Nephron (organoid): Measurements from ENCODE around the gene MYO16.

Source experiments
- H3K27ac Mint-ChIP-seq, 3 experiments: 2 replicates each; pipeline ENCODE4 v1.8.0; 2020; ENCODE audit warnings: mixed read lengths in 3 of 3, mild to moderate bottlenecking in 2 of 3, moderate library complexity in 1 of 3
- H3K27me3 Mint-ChIP-seq: 2 replicates; pipeline ENCODE4 v1.8.0; 2021; ENCODE audit warnings: low read depth, mild to moderate bottlenecking, moderate library complexity, mixed read lengths
- H3K36me3 Mint-ChIP-seq: 2 replicates; pipeline ENCODE4 v1.8.0; 2020; ENCODE audit warnings: low read depth, mixed read lengths
- H3K4me1 Mint-ChIP-seq: 2 replicates; pipeline ENCODE4 v1.8.0; 2020; ENCODE audit warnings: mixed read lengths
- H3K4me3 Mint-ChIP-seq, 3 experiments: 2 replicates each; pipeline ENCODE4 v1.8.0; 2020; ENCODE audit warnings: mild to moderate bottlenecking in 3 of 3, mixed read lengths in 3 of 3, moderate library complexity in 2 of 3
- H3K9me3 Mint-ChIP-seq: 2 replicates; pipeline ENCODE4 v1.8.0; 2020; ENCODE audit warnings: mixed read lengths
- CTCF ChIP-seq, 3 experiments: fragments of 200-600 bp; sonication (generic); IDR thresholded peaks; one replicate each; pipeline ENCODE4 v1.5.0; 2021; ENCODE audit warnings: antibody characterized with exemption in 3 of 3; ENCODE audit not compliant: unreplicated experiment in 3 of 3

The MYO16 gene

GRCh38 chr13:109208522-109208921 is 579.1 kb downstream of the MYO16 start:
- Mint-ChIP-seq H3K27me3 (no peaks in the 10 kb centered on the region), H3K4me3 (no peak overlapping the region), H3K4me1 (peaks cover 10% of the 10 kb centered on the region), H3K27ac (no peak overlapping the region), H3K36me3 (no peaks in the 10 kb centered on the region), H3K9me3 (no peaks in the 10 kb centered on the region)
- TF ChIP-seq CTCF (IDR thresholded peaks at IDR 0.05; ENCODE audit: unreplicated experiment in 3 of 3): no peak

GRCh38 chr13:109209526-109209925 is 580.1 kb downstream of the MYO16 start:
- H3K27ac Mint-ChIP-seq: peak overlapping the region in 1 of 3 experiments; percentile 8
- H3K27me3 Mint-ChIP-seq: no peaks in the 10 kb centered on the region
- H3K4me1 Mint-ChIP-seq: peaks cover 10% of the 10 kb centered on the region
- no peak overlapping the region for H3K4me3 Mint-ChIP-seq
- TF ChIP-seq CTCF (IDR thresholded peaks at IDR 0.05; ENCODE audit: unreplicated experiment in 3 of 3): no peak
- H3K9me3 Mint-ChIP-seq: no peaks in the 10 kb centered on the region
- no peaks in the 10 kb centered on the region for H3K36me3 Mint-ChIP-seq

GRCh38 chr13:109211616-109212015 is 582.2 kb downstream of the MYO16 start:
- Mint-ChIP-seq H3K27ac (no peak overlapping the region), H3K4me3 (no peak overlapping the region), H3K27me3 (no peaks in the 10 kb centered on the region), H3K4me1 (peaks cover 10% of the 10 kb centered on the region), H3K36me3 (no peaks in the 10 kb centered on the region), H3K9me3 (no peaks in the 10 kb centered on the region)
- TF ChIP-seq CTCF (IDR thresholded peaks at IDR 0.05; ENCODE audit: unreplicated experiment in 3 of 3): no peak

GRCh38 chr13:109212650-109213049 is 583.2 kb downstream of the MYO16 start:
- Mint-ChIP-seq H3K36me3 (no peaks in the 10 kb centered on the region), H3K4me3 (no peak overlapping the region), H3K27ac (peak overlapping the region in 1 of 3 experiments; percentile 63), H3K4me1 (peaks cover 10% of the 10 kb centered on the region), H3K27me3 (no peaks in the 10 kb centered on the region), H3K9me3 (no peaks in the 10 kb centered on the region)
- no peak for TF ChIP-seq CTCF (IDR thresholded peaks at IDR 0.05; ENCODE audit: unreplicated experiment in 3 of 3)

- no peaks in the 10 kb centered on the region for H3K9me3 Mint-ChIP-seq
- H3K27me3 Mint-ChIP-seq: no peaks in the 10 kb centered on the region
- no peak overlapping the region for H3K4me3 Mint-ChIP-seq
- peaks cover 10% of the 10 kb centered on the region for H3K4me1 Mint-ChIP-seq
- no peaks in the 10 kb centered on the region for H3K36me3 Mint-ChIP-seq
- no peak for TF ChIP-seq CTCF (IDR thresholded peaks at IDR 0.05; ENCODE audit: unreplicated experiment in 3 of 3)
- H3K27ac Mint-ChIP-seq: no peak overlapping the region
These were observed 584.3 kb downstream of the MYO16 start for GRCh38 chr13:109213714-109214113.

GRCh38 chr13:109214393-109214792 is 585.0 kb downstream of the MYO16 start:
- Mint-ChIP-seq H3K36me3 (no peaks in the 10 kb centered on the region), H3K4me1 (peaks cover 10% of the 10 kb centered on the region), H3K27me3 (no peaks in the 10 kb centered on the region), H3K4me3 (no peak overlapping the region), H3K27ac (no peak overlapping the region), H3K9me3 (no peaks in the 10 kb centered on the region)
- no peak for TF ChIP-seq CTCF (IDR thresholded peaks at IDR 0.05; ENCODE audit: unreplicated experiment in 3 of 3)
